K562 (cell line): Measurements from ENCODE around the gene NASP. TPM values are rescaled to one million over a fixed set of nuclear protein-coding genes. Genes with fewer than 3 reads are reported as not detected.
A peak's percentile ranks its signal among the peaks of the same experiment; 100 is the strongest.

Experiments
- BRD4 ChIP-seq: fragments of 200-600 bp; sonication (generic); IDR thresholded peaks from 2 replicates; pipeline ENCODE4 v1.6.1; 2017; ENCODE audit warnings: inconsistent platforms
- CCNT2 ChIP-seq: IDR thresholded peaks from 2 replicates; pipeline ENCODE4 v1.6.1; 2011; ENCODE audit warnings: borderline replicate concordance, low read depth, mild to moderate bottlenecking, moderate library complexity, mixed read lengths, low read length; ENCODE audit not compliant: insufficient read length; ENCODE audit errors: extremely low read depth
- EGR1 ChIP-seq: fragments of 450-650 bp; conservative IDR thresholded peaks from 2 replicates; pipeline ENCODE4 v1.6.1; 2017; ENCODE audit warnings: mild to moderate bottlenecking
- EWSR1 ChIP-seq: fragments of 450-650 bp; IDR thresholded peaks from 2 replicates; pipeline ENCODE4 v1.6.1; 2018; ENCODE audit warnings: borderline replicate concordance, mild to moderate bottlenecking, low read depth, moderate library complexity; ENCODE audit not compliant: partially characterized antibody
- MAFF ChIP-seq: IDR thresholded peaks from 2 replicates; pipeline ENCODE4 v1.6.1; 2012; ENCODE audit warnings: low read length, improper control_type of control experiment
- MCM2 ChIP-seq: fragments of 450-650 bp; IDR thresholded peaks from 2 replicates; pipeline ENCODE4 v1.6.1; 2017; ENCODE audit warnings: low read depth, mild to moderate bottlenecking
- NCOA4 ChIP-seq: fragments of 450-650 bp; IDR thresholded peaks from 2 replicates; pipeline ENCODE4 v1.6.1; 2018; ENCODE audit warnings: mild to moderate bottlenecking; ENCODE audit not compliant: partially characterized antibody
- SAFB2 ChIP-seq: fragments of 200-400 bp; formaldehyde crosslinking; IDR thresholded peaks from 2 replicates; pipeline ENCODE4 v1.6.1; 2018; ENCODE audit warnings: borderline replicate concordance, low read length, low read depth, moderate library complexity; ENCODE audit not compliant: severe bottlenecking
- ZBTB33 ChIP-seq: sonication (generic); formaldehyde crosslinking; IDR thresholded peaks from 2 replicates; pipeline ENCODE4 v1.8.1; 2023; ENCODE audit warnings: mild to moderate bottlenecking, missing genetic modification reagents
- ZFX ChIP-seq: sonication (generic); formaldehyde crosslinking; IDR thresholded peaks from 2 replicates; pipeline ENCODE4 v1.8.0; 2022; ENCODE audit warnings: mild to moderate bottlenecking, missing genetic modification reagents, moderate library complexity
- ZMIZ1 ChIP-seq, 2 experiments: fragments of 150-350 bp in 1 of 2; IDR thresholded peaks; 2 replicates each; pipeline ENCODE4 v1.6.1; 2012 to 2016; ENCODE audit warnings: low read depth in 2 of 2, low read length in 2 of 2, mild to moderate bottlenecking in 1 of 2, moderate library complexity in 1 of 2
- polyA plus RNA-seq, 8 experiments: library from polyadenylated mRNA; depleted of rRNA in 4 of 8; stranded (reverse) in 5 of 8; unstranded in 3 of 8; fragments of >200 nt; fragmentation: Nextera tagmentation in 2 of 8; fragmentation: Illumina TruSeq in 1 of 8; extraction: Ambion mirVana in 2 of 8; extraction: Trizol in 1 of 8; gene quantifications; 2 replicates each; pipeline versions ENCODE4 v1.2.1 to v1.2.3, GENCODE V29; 2011 to 2014; ENCODE audit warnings: inconsistent platforms in 1 of 8, missing spikeins in 1 of 8
- total RNA-seq, 7 experiments: library from RNA; depleted of rRNA in 6 of 7; stranded (reverse); fragments of >200 nt in 6 of 7; fragmentation: Illumina TruSeq in 2 of 7; extraction: Trizol in 2 of 7; gene quantifications; 2 replicates each; pipeline versions ENCODE4 v1.2.1 to v1.2.3, GENCODE V29; 2011 to 2021; ENCODE audit warnings: low replicate concordance in 1 of 7
- TF ChIP-seq, protein P1 (sequence below): sonication (generic); formaldehyde crosslinking; IDR thresholded peaks from 2 replicates; pipeline ENCODE4 v1.8.0; 2022; ENCODE audit warnings: mild to moderate bottlenecking, missing genetic modification reagents, borderline replicate concordance
- TF ChIP-seq, protein P2 (sequence below): sonication (generic); formaldehyde crosslinking; IDR thresholded peaks from 2 replicates; pipeline ENCODE4 v1.8.0; 2022; ENCODE audit warnings: missing genetic modification reagents, mild to moderate bottlenecking, borderline replicate concordance
- TF ChIP-seq, protein P3 (sequence below): fragments of 250-450 bp; sonication (Bioruptor Pico); IDR thresholded peaks from 2 replicates; pipeline ENCODE4 v1.5.1; 2021; ENCODE audit warnings: mild to moderate bottlenecking

The NASP gene
- total and polyA plus RNA-seq, 9 of the 15 experiments (the other 6 are each of a cell fraction or from before 2014, with no cell fraction given), result 199 to 578 (median 419) TPM

- TF ChIP-seq ZBTB33 (CRISPR knock-in tag), result peak; percentile 44
- TF ChIP-seq, protein P1, sequence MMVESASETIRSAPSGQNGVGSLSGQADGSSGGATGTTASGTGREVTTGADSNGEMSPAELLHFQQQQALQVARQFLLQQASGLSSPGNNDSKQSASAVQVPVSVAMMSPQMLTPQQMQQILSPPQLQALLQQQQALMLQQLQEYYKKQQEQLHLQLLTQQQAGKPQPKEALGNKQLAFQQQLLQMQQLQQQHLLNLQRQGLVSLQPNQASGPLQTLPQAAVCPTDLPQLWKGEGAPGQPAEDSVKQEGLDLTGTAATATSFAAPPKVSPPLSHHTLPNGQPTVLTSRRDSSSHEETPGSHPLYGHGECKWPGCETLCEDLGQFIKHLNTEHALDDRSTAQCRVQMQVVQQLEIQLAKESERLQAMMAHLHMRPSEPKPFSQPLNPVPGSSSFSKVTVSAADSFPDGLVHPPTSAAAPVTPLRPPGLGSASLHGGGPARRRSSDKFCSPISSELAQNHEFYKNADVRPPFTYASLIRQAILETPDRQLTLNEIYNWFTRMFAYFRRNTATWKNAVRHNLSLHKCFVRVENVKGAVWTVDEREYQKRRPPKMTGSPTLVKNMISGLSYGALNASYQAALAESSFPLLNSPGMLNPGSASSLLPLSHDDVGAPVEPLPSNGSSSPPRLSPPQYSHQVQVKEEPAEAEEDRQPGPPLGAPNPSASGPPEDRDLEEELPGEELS, result peak; percentile 89
- TF ChIP-seq CCNT2, result peak; percentile 9
- TF ChIP-seq SAFB2, result no peak
- TF ChIP-seq EGR1, result peak; percentile 27; the same call in 1 of the 2 replicates
- TF ChIP-seq MAFF, result no peak
- TF ChIP-seq, protein P2, sequence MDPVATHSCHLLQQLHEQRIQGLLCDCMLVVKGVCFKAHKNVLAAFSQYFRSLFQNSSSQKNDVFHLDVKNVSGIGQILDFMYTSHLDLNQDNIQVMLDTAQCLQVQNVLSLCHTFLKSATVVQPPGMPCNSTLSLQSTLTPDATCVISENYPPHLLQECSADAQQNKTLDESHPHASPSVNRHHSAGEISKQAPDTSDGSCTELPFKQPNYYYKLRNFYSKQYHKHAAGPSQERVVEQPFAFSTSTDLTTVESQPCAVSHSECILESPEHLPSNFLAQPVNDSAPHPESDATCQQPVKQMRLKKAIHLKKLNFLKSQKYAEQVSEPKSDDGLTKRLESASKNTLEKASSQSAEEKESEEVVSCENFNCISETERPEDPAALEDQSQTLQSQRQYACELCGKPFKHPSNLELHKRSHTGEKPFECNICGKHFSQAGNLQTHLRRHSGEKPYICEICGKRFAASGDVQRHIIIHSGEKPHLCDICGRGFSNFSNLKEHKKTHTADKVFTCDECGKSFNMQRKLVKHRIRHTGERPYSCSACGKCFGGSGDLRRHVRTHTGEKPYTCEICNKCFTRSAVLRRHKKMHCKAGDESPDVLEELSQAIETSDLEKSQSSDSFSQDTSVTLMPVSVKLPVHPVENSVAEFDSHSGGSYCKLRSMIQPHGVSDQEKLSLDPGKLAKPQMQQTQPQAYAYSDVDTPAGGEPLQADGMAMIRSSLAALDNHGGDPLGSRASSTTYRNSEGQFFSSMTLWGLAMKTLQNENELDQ (CRISPR knock-in tag), result peak; percentile 60; the same call in 1 of the 2 replicates
- TF ChIP-seq, protein P3, sequence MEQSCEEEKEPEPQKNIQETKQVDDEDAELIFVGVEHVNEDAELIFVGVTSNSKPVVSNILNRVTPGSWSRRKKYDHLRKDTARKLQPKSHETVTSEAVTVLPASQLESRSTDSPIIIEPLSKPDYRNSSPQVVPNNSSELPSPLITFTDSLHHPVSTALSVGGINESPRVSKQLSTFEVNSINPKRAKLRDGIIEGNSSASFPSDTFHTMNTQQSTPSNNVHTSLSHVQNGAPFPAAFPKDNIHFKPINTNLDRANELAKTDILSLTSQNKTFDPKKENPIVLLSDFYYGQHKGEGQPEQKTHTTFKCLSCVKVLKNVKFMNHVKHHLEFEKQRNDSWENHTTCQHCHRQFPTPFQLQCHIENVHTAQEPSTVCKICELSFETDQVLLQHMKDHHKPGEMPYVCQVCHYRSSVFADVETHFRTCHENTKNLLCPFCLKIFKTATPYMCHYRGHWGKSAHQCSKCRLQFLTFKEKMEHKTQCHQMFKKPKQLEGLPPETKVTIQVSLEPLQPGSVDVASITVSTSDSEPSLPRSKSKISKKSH, result no peak
- TF ChIP-seq EWSR1, result no peak
- no peak for TF ChIP-seq MCM2
- 0 out of 4 replicates have a peak, but pooled peaks of 1 of the 2 experiments have one; percentile 4 for TF ChIP-seq ZMIZ1 (IDR thresholded peaks at IDR 0.05; ENCODE audit: low read depth in 2 of 2, low read length in 2 of 2)
- no peak for TF ChIP-seq NCOA4
- peak; percentile 87; the same call in 1 of the 2 replicates for TF ChIP-seq BRD4
- TF ChIP-seq ZFX (CRISPR knock-in tag), result 0 out of 2 replicates have a peak, but pooled peaks have one; percentile 31
These were observed 689 bp downstream of the NASP start (continued) for GRCh38 chr1:45584351-45585109.
